Esophagus muscularis mucosa (tissue), 4 donors: ENCODE results near the gene UBIAD1. TPM values are rescaled to one million over a fixed set of nuclear protein-coding genes. Genes with fewer than 3 reads are reported as not detected.

Source experiments
- DNase-seq: peaks from one replicate; pipeline ENCODE4 v3.0.0-alpha.2; 2017; ENCODE audit errors: extremely low spot score
- H3K27ac ChIP-seq, 4 donors: fragments of 200-600 bp; sonication (generic); replicated peaks in 1 of 4; 1 replicate in 3 of 4; 2 replicates in 1 of 4; pipeline ENCODE4 v1.5.1; 2016 to 2019; ENCODE audit warnings: mild to moderate bottlenecking in 1 of 4
- H3K27me3 ChIP-seq, 4 donors: fragments of 200-600 bp; sonication (generic); one replicate each; pipeline versions ENCODE4 v1.5.1 to v1.6.0; 2016 to 2019
- H3K36me3 ChIP-seq, 4 donors: fragments of 200-600 bp; sonication (generic); one replicate each; pipeline ENCODE4 v1.5.1; 2016 to 2019
- H3K4me1 ChIP-seq, 4 donors: fragments of 200-600 bp; sonication (generic); one replicate each; pipeline ENCODE4 v1.5.1; 2016 to 2019
- H3K4me3 ChIP-seq, 4 donors: fragments of 200-600 bp; sonication (generic); 1 replicate in 2 of 4; 2 replicates in 2 of 4; pipeline ENCODE4 v1.5.1; 2016 to 2019; ENCODE audit warnings: mild to moderate bottlenecking in 4 of 4, moderate library complexity in 1 of 4
- H3K9me3 ChIP-seq, 4 donors: fragments of 200-600 bp; sonication (generic); 1 replicate in 3 of 4; 2 replicates in 1 of 4; pipeline ENCODE4 v1.5.1; 2016 to 2019
- EP300 ChIP-seq: sonication (generic); formaldehyde crosslinking; IDR thresholded peaks from one replicate; pipeline ENCODE4 v1.6.1; 2017; ENCODE audit warnings: antibody characterized with exemption
- POLR2A ChIP-seq: fragments of 450-650 bp; IDR thresholded peaks from one replicate; pipeline ENCODE4 v1.6.1; 2017; ENCODE audit warnings: antibody characterized with exemption, moderate library complexity, mild to moderate bottlenecking, low read depth
- POLR2AphosphoS5 ChIP-seq, 2 donors: sonication (generic); formaldehyde crosslinking; IDR thresholded peaks; one replicate each; pipeline ENCODE4 v1.6.1; 2017; ENCODE audit warnings: antibody characterized with exemption in 2 of 2
- WGBS: methylation state at CpG from one replicate; pipeline ENCODE4 v1.1.5; 2018; 5-methylcytosine and 5-hydroxymethylcytosine counted together
- intact Hi-C: fragments of 100-400 bp; cut with DNase I; formaldehyde crosslinking; loops from one replicate; pipeline ENCODE4 v1.15.1; 2023
- total RNA-seq, 4 donors: library from RNA; depleted of rRNA; stranded (reverse); fragments of >200 nt; gene quantifications; one replicate each; pipeline versions ENCODE4 v1.1.0 to v1.2.1, GENCODE V29; 2016
- TF ChIP-seq, protein P1 (sequence below), 3 experiments: fragments of 200-600 bp in 2 of 3; fragments of 450-650 bp in 1 of 3; sonication (generic) in 2 of 3; IDR thresholded peaks; one replicate each; pipeline ENCODE4 v1.5.1; 2017 to 2019; ENCODE audit warnings: antibody characterized with exemption in 3 of 3, mild to moderate bottlenecking in 2 of 3, moderate library complexity in 1 of 3

Gene UBIAD1
- total RNA-seq, 4 donors from 2014 or later = 10.4 to 15.9 (median 14.0) TPM

DNA sequence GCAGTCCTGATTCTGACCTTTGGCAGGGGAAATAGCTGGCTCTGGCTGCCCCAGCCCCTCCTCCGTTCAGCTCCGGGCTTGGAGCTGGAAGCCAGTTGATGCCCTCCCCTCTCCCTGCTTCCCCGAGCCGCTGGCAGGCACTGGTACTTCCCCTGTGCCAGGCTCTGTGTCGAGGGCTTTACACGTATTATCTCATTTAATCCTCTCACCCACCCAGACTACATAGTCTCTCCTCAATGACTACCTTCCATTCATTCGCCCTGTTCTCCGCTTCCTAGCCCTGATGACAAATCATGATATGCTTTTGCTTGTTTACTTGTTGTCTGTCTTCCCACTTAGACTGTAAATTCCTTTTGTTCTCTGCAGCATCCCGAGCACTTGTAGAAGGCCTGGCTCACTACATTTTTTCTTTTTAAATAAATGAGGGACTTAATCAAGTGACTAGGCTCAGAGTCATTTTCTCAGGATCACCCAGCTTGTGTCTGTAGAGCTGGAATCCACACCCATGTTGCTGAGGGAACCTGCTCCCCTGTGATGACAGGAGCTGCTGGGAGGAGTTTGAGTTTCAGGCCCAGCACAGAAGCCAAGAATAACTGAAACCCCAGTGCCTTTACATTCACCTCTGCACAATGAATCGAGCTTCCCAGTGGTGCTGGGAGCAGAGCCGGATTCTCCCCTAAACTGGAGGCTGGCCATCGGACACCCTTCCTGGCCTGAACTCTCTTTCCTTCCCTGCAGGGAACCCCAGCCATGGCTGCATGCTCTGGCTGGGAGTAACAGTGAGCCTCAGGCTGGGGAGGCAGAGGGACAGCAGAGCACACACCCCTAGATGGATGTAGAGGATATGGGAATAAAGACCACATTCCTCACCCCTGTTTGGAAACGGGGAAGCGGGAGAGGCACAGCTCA is 58.3 kb downstream of the UBIAD1 start:
- Histone ChIP-seq H3K36me3 (no peaks in the 10 kb centered on the region), H3K27ac (no peak overlapping the region), H3K4me3 (no peak overlapping the region), H3K4me1 (no peaks in the 10 kb centered on the region), H3K9me3 (no peaks in the 10 kb centered on the region), H3K27me3 (peaks cover 0 to 55% (median 7%) of the 10 kb centered on the region in 4 donors)
- TF ChIP-seq POLR2AphosphoS5 (IDR thresholded peaks at IDR 0.05) (no peak), POLR2A (no peak), EP300 (no peak)
- TF ChIP-seq, protein P1, sequence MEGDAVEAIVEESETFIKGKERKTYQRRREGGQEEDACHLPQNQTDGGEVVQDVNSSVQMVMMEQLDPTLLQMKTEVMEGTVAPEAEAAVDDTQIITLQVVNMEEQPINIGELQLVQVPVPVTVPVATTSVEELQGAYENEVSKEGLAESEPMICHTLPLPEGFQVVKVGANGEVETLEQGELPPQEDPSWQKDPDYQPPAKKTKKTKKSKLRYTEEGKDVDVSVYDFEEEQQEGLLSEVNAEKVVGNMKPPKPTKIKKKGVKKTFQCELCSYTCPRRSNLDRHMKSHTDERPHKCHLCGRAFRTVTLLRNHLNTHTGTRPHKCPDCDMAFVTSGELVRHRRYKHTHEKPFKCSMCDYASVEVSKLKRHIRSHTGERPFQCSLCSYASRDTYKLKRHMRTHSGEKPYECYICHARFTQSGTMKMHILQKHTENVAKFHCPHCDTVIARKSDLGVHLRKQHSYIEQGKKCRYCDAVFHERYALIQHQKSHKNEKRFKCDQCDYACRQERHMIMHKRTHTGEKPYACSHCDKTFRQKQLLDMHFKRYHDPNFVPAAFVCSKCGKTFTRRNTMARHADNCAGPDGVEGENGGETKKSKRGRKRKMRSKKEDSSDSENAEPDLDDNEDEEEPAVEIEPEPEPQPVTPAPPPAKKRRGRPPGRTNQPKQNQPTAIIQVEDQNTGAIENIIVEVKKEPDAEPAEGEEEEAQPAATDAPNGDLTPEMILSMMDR (IDR thresholded peaks at IDR 0.05) = no peak
- DNase-seq = no peak
- intact Hi-C loops = no loop called here
- WGBS = 65% methylated on average over 13 of the region's 14 CpGs

DNA sequence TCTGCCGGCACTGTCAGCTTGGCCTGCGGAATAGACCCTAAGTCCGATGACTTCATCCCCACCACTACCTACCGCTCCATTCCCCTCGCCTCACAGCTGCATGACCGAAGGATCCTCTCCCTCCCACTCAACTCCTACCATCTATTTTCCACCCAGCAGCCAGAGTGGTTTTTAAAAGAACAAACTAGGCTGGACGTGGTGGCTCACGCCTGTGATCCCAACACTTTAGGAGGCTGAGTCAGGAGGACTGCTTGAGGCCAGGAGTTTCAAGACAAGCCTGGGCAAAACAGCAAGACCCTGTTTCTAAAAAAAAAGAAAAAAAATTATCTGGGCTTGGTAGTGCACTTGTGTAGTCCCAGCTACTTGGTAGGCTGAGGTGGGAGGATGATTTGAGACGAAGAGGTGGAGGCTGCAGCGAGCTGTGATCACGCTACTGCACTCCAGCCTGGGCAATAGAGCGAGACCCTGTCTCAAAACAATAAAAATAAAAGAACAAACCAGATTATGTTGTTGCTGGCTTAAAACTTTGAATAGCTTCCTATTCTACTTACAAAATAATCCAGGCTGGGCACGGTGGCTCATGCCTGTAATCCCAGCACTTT is 59.0 kb downstream of the UBIAD1 start:
- intact Hi-C loops = no loop called here
- 82% methylated on average over 13 of the region's 13 CpGs for WGBS
- TF ChIP-seq, protein P1 (IDR thresholded peaks at IDR 0.05) = no peak
- TF ChIP-seq POLR2A = no peak
- TF ChIP-seq EP300 = no peak
- no peak for TF ChIP-seq POLR2AphosphoS5 (IDR thresholded peaks at IDR 0.05)
- Histone ChIP-seq H3K36me3 (no peaks in the 10 kb centered on the region), H3K27ac (no peak overlapping the region), H3K4me1 (no peaks in the 10 kb centered on the region), H3K4me3 (no peak overlapping the region), H3K9me3 (no peaks in the 10 kb centered on the region), H3K27me3 (peaks cover 0 to 63% (median 8%) of the 10 kb centered on the region in 4 donors)
- no peak for DNase-seq

DNA sequence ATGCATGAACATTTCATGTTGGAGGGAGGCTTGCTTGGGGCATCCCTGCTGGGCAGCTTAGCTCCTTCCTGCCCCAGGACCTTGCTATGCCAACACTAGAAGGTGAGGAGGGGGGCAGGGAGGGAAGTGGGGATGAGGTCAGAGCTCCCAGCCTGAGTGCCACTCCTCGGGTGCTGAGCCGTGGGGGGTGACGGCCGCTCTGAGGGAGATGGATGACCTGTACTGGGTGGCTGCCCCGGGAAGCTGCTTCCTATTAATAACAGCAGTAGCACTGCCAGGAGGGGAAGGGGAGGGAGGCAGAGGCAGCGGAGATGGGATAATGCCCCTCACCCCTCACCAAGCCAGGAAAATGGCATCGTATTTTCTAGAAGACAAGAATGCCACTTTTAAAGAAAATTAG is 60.6 kb downstream of the UBIAD1 start:
- H3K9me3 ChIP-seq = no peaks in the 10 kb centered on the region
- intact Hi-C loops = no loop called here
- H3K4me3 ChIP-seq = no peak overlapping the region
- peaks cover 0 to 5% (median 2%) of the 10 kb centered on the region in 4 donors for H3K4me1 ChIP-seq
- H3K27ac ChIP-seq = no peak overlapping the region
- TF ChIP-seq POLR2A = no peak
- TF ChIP-seq EP300 = no peak
- TF ChIP-seq, protein P1 (IDR thresholded peaks at IDR 0.05) = no peak
- TF ChIP-seq POLR2AphosphoS5 (IDR thresholded peaks at IDR 0.05) = no peak
- no peaks in the 10 kb centered on the region for H3K36me3 ChIP-seq
- WGBS = 48% methylated on average over 7 of the region's 7 CpGs
- no peak for DNase-seq
- H3K27me3 ChIP-seq = peaks cover 0 to 79% (median 11%) of the 10 kb centered on the region in 4 donors

DNA sequence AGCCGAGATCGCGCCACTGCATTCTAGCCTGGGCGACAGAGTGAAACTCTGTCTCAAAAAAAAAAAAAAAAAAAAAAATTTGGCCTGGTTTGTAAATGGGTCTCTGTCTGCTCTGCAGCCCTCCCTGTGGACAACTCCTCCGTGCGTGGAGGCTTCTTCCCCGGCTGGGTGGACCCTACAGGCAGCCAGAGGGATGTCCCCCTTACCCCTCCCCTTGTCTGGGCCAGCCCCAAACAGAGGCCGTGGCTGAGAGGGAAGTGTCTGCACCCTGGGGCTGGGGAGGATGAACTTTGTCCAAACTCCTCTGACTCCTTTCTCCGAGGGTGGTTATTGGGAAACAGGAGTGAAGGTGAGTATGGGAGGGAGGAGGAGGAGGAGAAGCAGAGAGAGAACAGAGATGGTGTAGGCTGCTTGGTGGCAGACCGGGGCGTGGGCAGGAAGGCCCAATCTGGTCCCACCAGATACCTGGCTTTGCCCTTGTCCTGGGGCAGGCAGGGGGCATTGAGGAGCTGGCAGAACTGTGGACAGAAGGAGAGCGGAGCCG is 61.3 kb downstream of the UBIAD1 start:
- Histone ChIP-seq H3K4me1 (peaks cover 0 to 7% (median 2%) of the 10 kb centered on the region in 4 donors), H3K27me3 (peaks cover 0 to 83% (median 13%) of the 10 kb centered on the region in 4 donors), H3K9me3 (no peaks in the 10 kb centered on the region), H3K36me3 (no peaks in the 10 kb centered on the region), H3K27ac (no peak overlapping the region), H3K4me3 (no peak overlapping the region)
- intact Hi-C loops = no loop called here
- TF ChIP-seq EP300 (no peak), POLR2A (no peak), POLR2AphosphoS5 (IDR thresholded peaks at IDR 0.05) (no peak)
- TF ChIP-seq, protein P1 (IDR thresholded peaks at IDR 0.05) = no peak
- WGBS = 69% methylated on average over 13 of the region's 13 CpGs
- no peak for DNase-seq
